Prostate gland (tissue), 2 donors: ENCODE data around the gene RAVER1. TPM values are rescaled to one million over a fixed set of nuclear protein-coding genes. Genes with fewer than 3 reads are reported as not detected.

Experiments used
- DNase-seq: peaks from one replicate; pipeline ENCODE4 v3.0.0-alpha.2; 2019; ENCODE audit warnings: low spot score
- H3K27ac ChIP-seq, 2 donors: fragments of 200-600 bp; sonication (generic); 2 replicates each; pipeline ENCODE4 v1.5.1; 2017 to 2019
- H3K27me3 ChIP-seq: fragments of 200-600 bp; sonication (generic); replicated peaks from 2 replicates; pipeline ENCODE4 v1.5.1; 2019; ENCODE audit not compliant: insufficient read depth
- H3K36me3 ChIP-seq, 2 donors: fragments of 200-600 bp; sonication (generic); 1 replicate in 1 of 2; 2 replicates in 1 of 2; pipeline versions ENCODE4 v1.5.1 to v1.8.1; 2017 to 2019
- H3K4me1 ChIP-seq: fragments of 200-600 bp; sonication (generic); replicated peaks from 2 replicates; pipeline ENCODE4 v1.5.1; 2019
- H3K4me3 ChIP-seq, 2 donors: fragments of 200-600 bp; sonication (generic); 2 replicates each; pipeline ENCODE4 v1.5.1; 2017 to 2019
- H3K9me3 ChIP-seq: fragments of 200-600 bp; sonication (generic); 2 replicates; pipeline ENCODE4 v1.5.1; 2017
- CTCF ChIP-seq, 4 experiments: fragments of 200-600 bp in 2 of 4; fragments of 450-650 bp in 2 of 4; sonication (generic) in 2 of 4; IDR thresholded peaks; 1 replicate in 3 of 4; 2 replicates in 1 of 4; pipeline ENCODE4 v1.5.1; 2016 to 2019; ENCODE audit warnings: antibody characterized with exemption in 4 of 4, mild to moderate bottlenecking in 2 of 4, moderate library complexity in 2 of 4
- POLR2A ChIP-seq: fragments of 450-650 bp; IDR thresholded peaks from one replicate; pipeline ENCODE4 v1.6.1; 2016; ENCODE audit warnings: antibody characterized with exemption, mild to moderate bottlenecking
- POLR2AphosphoS5 ChIP-seq: sonication (generic); formaldehyde crosslinking; IDR thresholded peaks from one replicate; pipeline ENCODE4 v1.6.1; 2017; ENCODE audit warnings: antibody characterized with exemption
- WGBS: methylation state at CpG from one replicate; pipeline ENCODE4 v1.1.5; 2018; 5-methylcytosine and 5-hydroxymethylcytosine counted together
- intact Hi-C: fragments of 100-400 bp; cut with DNase I; formaldehyde crosslinking; loops from one replicate; pipeline ENCODE4 v1.14.2; 2022
- total RNA-seq, 2 donors: library from RNA; depleted of rRNA; stranded (reverse); fragments of >200 nt; gene quantifications; one replicate each; pipeline ENCODE4 v1.1.0, GENCODE V29; 2016

Gene RAVER1
- total RNA-seq, 2 donors from 2014 or later: 50.2 to 53.2 TPM

GRCh38 chr19:10291554-10292205, 41.6 kb downstream of the RAVER1 start:
- Histone ChIP-seq H3K36me3 (no peaks in the 10 kb centered on the region), H3K9me3 (no peaks in the 10 kb centered on the region), H3K27me3 (peaks cover 61% of the 10 kb centered on the region), H3K4me1 (peaks cover 5% of the 10 kb centered on the region), H3K4me3 (peak overlapping the region; percentile 10 to 23), H3K27ac (no peak overlapping the region)
- TF ChIP-seq POLR2AphosphoS5: no peak
- no peak for TF ChIP-seq POLR2A
- no peak for TF ChIP-seq CTCF (IDR thresholded peaks at IDR 0.05)
- DNase-seq: no peak
- intact Hi-C loops: no loop called here
- WGBS: 3% methylated on average over 49 of the region's 49 CpGs

GRCh38 chr19:10290876-10291553, 42.3 kb downstream of the RAVER1 start:
- Histone ChIP-seq H3K27ac (no peak overlapping the region), H3K27me3 (peaks cover 61% of the 10 kb centered on the region), H3K36me3 (no peaks in the 10 kb centered on the region), H3K9me3 (no peaks in the 10 kb centered on the region), H3K4me3 (peak overlapping the region; percentile 10 to 23), H3K4me1 (peaks cover 5% of the 10 kb centered on the region)
- WGBS: 2% methylated on average over 30 of the region's 57 CpGs
- DNase-seq: no peak
- intact Hi-C loops: no loop called here
- TF ChIP-seq CTCF (IDR thresholded peaks at IDR 0.05) (no peak), POLR2AphosphoS5 (no peak), POLR2A (no peak)

GRCh38 chr19:10290357-10290875, 42.9 kb downstream of the RAVER1 start:
- H3K27me3 ChIP-seq: peaks cover 57% of the 10 kb centered on the region
- 2% methylated on average over 30 of the region's 30 CpGs for WGBS
- no peak for DNase-seq
- H3K36me3 ChIP-seq: no peaks in the 10 kb centered on the region
- peaks cover 4% of the 10 kb centered on the region for H3K4me1 ChIP-seq
- no peak overlapping the region for H3K4me3 ChIP-seq
- TF ChIP-seq CTCF (IDR thresholded peaks at IDR 0.05): no peak
- TF ChIP-seq POLR2A: no peak
- no peak for TF ChIP-seq POLR2AphosphoS5
- intact Hi-C loops: no loop called here
- H3K9me3 ChIP-seq: no peaks in the 10 kb centered on the region
- no peak overlapping the region for H3K27ac ChIP-seq

GRCh38 chr19:10289836-10290356, 43.4 kb downstream of the RAVER1 start, which contains the start of gene ICAM5:
Gene ICAM5, plus strand, starts transcription at chr19:10289952. Its CDS starts 92 bp downstream, at chr19:10290044.
- no peak within 1 kb of the TSS for H3K27ac ChIP-seq
- H3K4me1 ChIP-seq: peaks cover 2% of the 10 kb centered on the region
- DNase-seq: no peak
- WGBS: 3% methylated on average over 14 of the region's 45 CpGs
- intact Hi-C loops: no loop called here
- H3K36me3 ChIP-seq: no peaks in the 10 kb centered on the region
- peaks cover 51% of the 10 kb centered on the region for H3K27me3 ChIP-seq
- peak within 1 kb of the TSS; percentile 5 to 17 for H3K4me3 ChIP-seq
- TF ChIP-seq CTCF (IDR thresholded peaks at IDR 0.05): no peak
- no peak for TF ChIP-seq POLR2AphosphoS5
- TF ChIP-seq POLR2A: no peak
- H3K9me3 ChIP-seq: no peaks in the 10 kb centered on the region
